ENCODE results near the gene CNFN.

DNA sequence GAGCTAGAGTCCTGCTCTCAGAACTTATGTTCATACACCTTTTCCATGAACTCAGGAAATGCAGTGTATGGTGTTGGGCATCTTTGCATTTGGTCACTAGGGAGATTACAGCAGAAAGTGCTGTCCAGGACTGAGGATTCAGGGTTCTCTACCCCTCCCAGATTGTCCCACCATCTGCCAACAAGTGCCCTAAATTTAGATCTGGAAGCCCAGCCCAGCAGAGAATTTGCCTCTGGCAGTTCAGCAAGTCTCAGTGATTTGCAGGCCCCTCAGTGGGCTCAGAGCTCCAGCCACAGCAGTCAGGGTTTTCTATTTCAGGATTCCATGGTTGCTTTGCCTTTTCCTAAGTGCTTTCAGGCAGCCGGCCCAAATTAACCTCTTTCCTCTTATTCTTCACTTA lies 23.4 kb downstream of the CNFN start:
- TF ChIP-seq EZH2 (IDR thresholded peaks at IDR 0.05; ENCODE audit: low read length, unreplicated experiment) (no peak), EZH2phosphoT487 (IDR thresholded peaks at IDR 0.05; ENCODE audit: borderline replicate concordance, low read length) (no peak)
- TF ChIP-seq, protein P1, sequence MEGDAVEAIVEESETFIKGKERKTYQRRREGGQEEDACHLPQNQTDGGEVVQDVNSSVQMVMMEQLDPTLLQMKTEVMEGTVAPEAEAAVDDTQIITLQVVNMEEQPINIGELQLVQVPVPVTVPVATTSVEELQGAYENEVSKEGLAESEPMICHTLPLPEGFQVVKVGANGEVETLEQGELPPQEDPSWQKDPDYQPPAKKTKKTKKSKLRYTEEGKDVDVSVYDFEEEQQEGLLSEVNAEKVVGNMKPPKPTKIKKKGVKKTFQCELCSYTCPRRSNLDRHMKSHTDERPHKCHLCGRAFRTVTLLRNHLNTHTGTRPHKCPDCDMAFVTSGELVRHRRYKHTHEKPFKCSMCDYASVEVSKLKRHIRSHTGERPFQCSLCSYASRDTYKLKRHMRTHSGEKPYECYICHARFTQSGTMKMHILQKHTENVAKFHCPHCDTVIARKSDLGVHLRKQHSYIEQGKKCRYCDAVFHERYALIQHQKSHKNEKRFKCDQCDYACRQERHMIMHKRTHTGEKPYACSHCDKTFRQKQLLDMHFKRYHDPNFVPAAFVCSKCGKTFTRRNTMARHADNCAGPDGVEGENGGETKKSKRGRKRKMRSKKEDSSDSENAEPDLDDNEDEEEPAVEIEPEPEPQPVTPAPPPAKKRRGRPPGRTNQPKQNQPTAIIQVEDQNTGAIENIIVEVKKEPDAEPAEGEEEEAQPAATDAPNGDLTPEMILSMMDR (conservative IDR thresholded peaks at IDR 0.05; ENCODE audit: low read depth, low read length) = no peak

Data from PC-3 (cell line).